8988T (cell line): ENCODE results near the gene SPR.

Experiments used
- DNase-seq: peaks from one replicate; pipeline ENCODE4 v3.0.0; 2011

Gene SPR

GRCh38 chr2:72933207-72933606 is 46.0 kb downstream of the SPR start:
- DNase-seq: no peak

GRCh38 chr2:72933646-72934151 is 46.5 kb downstream of the SPR start:
- DNase-seq: no peak

- no peak for DNase-seq
Measured at GRCh38 chr2:72934683-72935610, 47.7 kb downstream of the SPR start.

GRCh38 chr2:72935611-72935957 is 48.4 kb downstream of the SPR start:
- DNase-seq: no peak

GRCh38 chr2:72936660-72937355 is 49.6 kb downstream of the SPR start:
- no peak for DNase-seq

- no peak for DNase-seq
Measured at GRCh38 chr2:72937356-72937669, 50.1 kb downstream of the SPR start.

GRCh38 chr2:72938455-72938854 is 51.2 kb downstream of the SPR start:
- no peak for DNase-seq

GRCh38 chr2:72940361-72940760 is 53.2 kb downstream of the SPR start:
- DNase-seq: no peak

- DNase-seq: no peak
Measured at GRCh38 chr2:72940786-72941185, 53.6 kb downstream of the SPR start.
